H1 (cell line): ENCODE results near the gene APOBEC3G.
"Not testable (repeated sequence)": the region's sequence is repeated elsewhere in the genome, so short reads cannot be mapped to it uniquely, and the experiment has no call there.

Experiments
- CBX5 ChIP-seq: fragments of 300-800, 300-1000 bp; sonication (generic); IDR thresholded peaks from 2 replicates; pipeline ENCODE4 v1.7.1; 2016; ENCODE audit warnings: antibody characterized with exemption, low read length, low read depth
- CTCF ChIP-seq, 3 experiments: IDR thresholded peaks; 1 replicate in 2 of 3; 2 replicates in 1 of 3; pipeline versions ENCODE4 v1.5.1 to v1.6.1; 2011; ENCODE audit warnings: low read length in 3 of 3, mild to moderate bottlenecking in 3 of 3, inconsistent platforms in 2 of 3, low read depth in 1 of 3, moderate library complexity in 1 of 3; ENCODE audit not compliant: insufficient read depth in 1 of 3; ENCODE audit errors: control extremely low read depth in 1 of 3
- EZH2 ChIP-seq: fragments of 200-600 bp; sonication (generic); IDR thresholded peaks from 2 replicates; pipeline ENCODE4 v1.7.1; 2012; ENCODE audit warnings: low read depth, mild to moderate bottlenecking, moderate library complexity, low read length, inconsistent platforms; ENCODE audit not compliant: severe bottlenecking
- HDAC2 ChIP-seq, 2 experiments: fragments of 300-600 bp in 1 of 2; sonication (generic) in 1 of 2; IDR thresholded peaks; 2 replicates each; pipeline ENCODE4 v1.6.1; 2011 to 2012; ENCODE audit warnings: low read depth in 2 of 2, low read length in 2 of 2, mild to moderate bottlenecking in 2 of 2, moderate library complexity in 2 of 2, borderline replicate concordance in 1 of 2, inconsistent platforms in 1 of 2
- MAFK ChIP-seq: IDR thresholded peaks from 2 replicates; pipeline ENCODE4 v1.6.1; 2012; ENCODE audit warnings: low read depth, mild to moderate bottlenecking, improper control_type of control experiment, low read length
- PHF8 ChIP-seq: fragments of 200-600 bp; sonication (generic); conservative IDR thresholded peaks from 2 replicates; pipeline ENCODE4 v1.7.1; 2012; ENCODE audit warnings: low read depth, mild to moderate bottlenecking, inconsistent platforms, low read length, moderate library complexity
- POLR2A ChIP-seq, 2 experiments: IDR thresholded peaks; 1 replicate in 1 of 2; 2 replicates in 1 of 2; pipeline ENCODE4 v1.6.1; 2011; ENCODE audit warnings: low read depth in 2 of 2, low read length in 2 of 2, mild to moderate bottlenecking in 2 of 2; ENCODE audit errors: control extremely low read depth in 1 of 2
- POLR2AphosphoS5 ChIP-seq: IDR thresholded peaks from 2 replicates; pipeline ENCODE4 v1.6.1; 2011; ENCODE audit warnings: low read depth, low read length
- RBBP5 ChIP-seq: IDR thresholded peaks from 2 replicates; pipeline ENCODE4 v1.7.1; 2012; ENCODE audit warnings: low read depth, mild to moderate bottlenecking, inconsistent platforms, low read length, moderate library complexity, borderline replicate concordance
- RNF2 ChIP-seq: fragments of 200-900, 300-1000 bp; sonication (generic); IDR thresholded peaks from 2 replicates; pipeline ENCODE4 v1.7.1; 2016; ENCODE audit warnings: borderline replicate concordance, low read depth, mild to moderate bottlenecking, antibody characterized with exemption, low read length; ENCODE audit not compliant: poor library complexity, severe bottlenecking; ENCODE audit errors: missing control alignments
- SIN3A ChIP-seq, 2 experiments: IDR thresholded peaks in 1 of 2; conservative IDR thresholded peaks in 1 of 2; 2 replicates each; pipeline ENCODE4 v1.6.1; 2011 to 2012; ENCODE audit warnings: low read length in 2 of 2, improper control_type of control experiment in 1 of 2, low read depth in 1 of 2, mild to moderate bottlenecking in 1 of 2
- SP2 ChIP-seq: IDR thresholded peaks from 2 replicates; pipeline ENCODE4 v1.6.1; 2012; ENCODE audit warnings: mild to moderate bottlenecking, low read length, inconsistent platforms
- TEAD4 ChIP-seq: IDR thresholded peaks from 2 replicates; pipeline ENCODE4 v1.6.1; 2012; ENCODE audit warnings: low read depth, low read length, inconsistent platforms, mixed read lengths
- USF2 ChIP-seq: IDR thresholded peaks from 2 replicates; pipeline ENCODE4 v1.6.1; 2011; ENCODE audit warnings: low read length, improper control_type of control experiment

DNA sequence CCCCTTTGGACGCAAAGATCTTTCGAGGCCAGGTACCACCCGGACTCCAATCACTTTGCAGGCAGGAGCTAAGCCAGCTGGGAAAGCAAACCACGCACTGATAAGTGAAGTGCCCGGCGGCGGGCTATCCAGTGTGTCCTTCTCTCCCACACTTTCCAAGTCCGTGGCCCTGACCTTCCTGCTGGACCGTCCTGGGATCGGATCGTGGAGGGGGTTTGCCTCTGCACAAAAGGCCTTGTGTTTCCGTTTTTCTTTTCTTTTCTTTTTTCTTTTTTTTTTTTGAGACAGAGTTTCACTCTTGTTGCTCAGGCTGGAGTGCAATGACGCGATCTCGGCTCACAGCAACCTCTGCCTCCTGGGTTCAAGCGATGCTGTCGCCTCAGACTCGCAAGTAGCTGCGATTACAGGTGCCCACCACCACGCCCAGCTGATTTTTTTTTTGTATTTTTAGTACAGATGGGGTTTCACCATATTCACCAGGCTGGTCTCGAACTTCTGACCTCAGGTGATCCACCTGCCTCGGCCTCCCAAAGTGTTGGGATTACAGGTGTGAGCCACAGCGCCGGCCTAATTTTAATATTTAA lies 2.1 kb downstream of the APOBEC3G start:
- not testable (repeated sequence) for TF ChIP-seq RNF2; USF2; MAFK; PHF8; RBBP5; TEAD4; POLR2AphosphoS5; CTCF (IDR thresholded peaks at IDR 0.05; ENCODE audit: control extremely low read depth in 1 of 3, insufficient read depth in 1 of 3, low read depth in 1 of 3, low read length in 3 of 3); POLR2A (IDR thresholded peaks at IDR 0.05; ENCODE audit: control extremely low read depth in 1 of 2, low read depth in 2 of 2, low read length in 2 of 2); CBX5; SP2; EZH2; SIN3A (conservative IDR thresholded peaks at IDR 0.05 in 1 of 2, IDR thresholded peaks at IDR 0.05 in 1 of 2; ENCODE audit: low read depth in 1 of 2, low read length in 2 of 2); HDAC2 (IDR thresholded peaks at IDR 0.05; ENCODE audit: borderline replicate concordance in 1 of 2, low read depth in 2 of 2, low read length in 2 of 2)
